NB4 (cell line): ENCODE results near the gene FFAR1.

Experiments
- DNase-seq: peaks from one replicate; pipeline ENCODE4 v3.0.0; 2010; ENCODE audit warnings: low read depth
- H3K4me3 ChIP-seq: one replicate; pipeline ENCODE4 v1.5.1; 2011; ENCODE audit warnings: mild to moderate bottlenecking, low read depth, low read length, moderate library complexity
- MAX ChIP-seq: IDR thresholded peaks from 2 replicates; pipeline ENCODE4 v1.6.1; 2011; ENCODE audit warnings: low read depth, low read length
- MYC ChIP-seq: IDR thresholded peaks from 2 replicates; pipeline ENCODE4 v1.6.1; 2011; ENCODE audit warnings: low read depth, low read length
- POLR2A ChIP-seq: IDR thresholded peaks from 2 replicates; pipeline ENCODE4 v1.6.1; 2011; ENCODE audit warnings: mild to moderate bottlenecking; ENCODE audit not compliant: insufficient read length; ENCODE audit errors: extremely low read depth
- TF ChIP-seq, protein P1 (sequence below): IDR thresholded peaks from one replicate; pipeline ENCODE4 v1.5.1; 2012; ENCODE audit warnings: low read depth, low read length

Gene FFAR1

DNA sequence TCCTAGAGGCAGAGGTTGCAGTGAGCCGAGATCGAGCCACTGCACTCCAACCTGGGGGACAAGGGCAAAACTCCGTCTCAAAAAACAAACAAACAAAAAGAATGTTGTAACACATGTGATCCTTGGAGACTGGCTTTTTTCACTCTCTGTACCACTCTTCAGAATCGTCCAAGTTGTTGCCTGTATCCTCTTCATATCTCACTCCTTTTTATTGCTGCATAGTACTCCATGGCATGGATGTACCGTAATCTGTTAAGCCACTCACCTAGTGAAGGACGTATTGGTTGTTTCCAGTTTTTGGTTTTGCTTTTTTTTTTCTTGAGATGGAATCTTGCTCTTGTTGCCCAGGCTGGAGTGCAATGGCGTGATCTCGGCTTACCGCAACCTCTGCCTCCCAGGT lies 25.7 kb upstream of the FFAR1 start:
- no peak for TF ChIP-seq MYC
- no peak for TF ChIP-seq MAX
- H3K4me3 ChIP-seq: no peak overlapping the region
- DNase-seq: no peak

GRCh38 chr19:35327642-35328041 lies 20.1 kb upstream of the FFAR1 start:
- no peak for DNase-seq
- H3K4me3 ChIP-seq: no peak overlapping the region
- no peak for TF ChIP-seq POLR2A
- TF ChIP-seq, protein P1, sequence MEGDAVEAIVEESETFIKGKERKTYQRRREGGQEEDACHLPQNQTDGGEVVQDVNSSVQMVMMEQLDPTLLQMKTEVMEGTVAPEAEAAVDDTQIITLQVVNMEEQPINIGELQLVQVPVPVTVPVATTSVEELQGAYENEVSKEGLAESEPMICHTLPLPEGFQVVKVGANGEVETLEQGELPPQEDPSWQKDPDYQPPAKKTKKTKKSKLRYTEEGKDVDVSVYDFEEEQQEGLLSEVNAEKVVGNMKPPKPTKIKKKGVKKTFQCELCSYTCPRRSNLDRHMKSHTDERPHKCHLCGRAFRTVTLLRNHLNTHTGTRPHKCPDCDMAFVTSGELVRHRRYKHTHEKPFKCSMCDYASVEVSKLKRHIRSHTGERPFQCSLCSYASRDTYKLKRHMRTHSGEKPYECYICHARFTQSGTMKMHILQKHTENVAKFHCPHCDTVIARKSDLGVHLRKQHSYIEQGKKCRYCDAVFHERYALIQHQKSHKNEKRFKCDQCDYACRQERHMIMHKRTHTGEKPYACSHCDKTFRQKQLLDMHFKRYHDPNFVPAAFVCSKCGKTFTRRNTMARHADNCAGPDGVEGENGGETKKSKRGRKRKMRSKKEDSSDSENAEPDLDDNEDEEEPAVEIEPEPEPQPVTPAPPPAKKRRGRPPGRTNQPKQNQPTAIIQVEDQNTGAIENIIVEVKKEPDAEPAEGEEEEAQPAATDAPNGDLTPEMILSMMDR: peak; percentile 7

GRCh38 chr19:35328851-35329285 lies 18.8 kb upstream of the FFAR1 start, which contains the start of gene CD22:
CD22 (plus strand) TSS chr19:35329187; CDS start chr19:35332041, 2,854 bp downstream.
- TF ChIP-seq, protein P1: no peak
- TF ChIP-seq MYC: no peak
- TF ChIP-seq MAX: no peak
- TF ChIP-seq POLR2A: no peak
- H3K4me3 ChIP-seq: no peak within 1 kb of the TSS
- peak; percentile 44 for DNase-seq

GRCh38 chr19:35329323-35329722 lies 18.4 kb upstream of the FFAR1 start:
- H3K4me3 ChIP-seq: no peak overlapping the region
- TF ChIP-seq POLR2A (no peak), MYC (no peak), MAX (no peak)
- TF ChIP-seq, protein P1: no peak
- no peak for DNase-seq

DNA sequence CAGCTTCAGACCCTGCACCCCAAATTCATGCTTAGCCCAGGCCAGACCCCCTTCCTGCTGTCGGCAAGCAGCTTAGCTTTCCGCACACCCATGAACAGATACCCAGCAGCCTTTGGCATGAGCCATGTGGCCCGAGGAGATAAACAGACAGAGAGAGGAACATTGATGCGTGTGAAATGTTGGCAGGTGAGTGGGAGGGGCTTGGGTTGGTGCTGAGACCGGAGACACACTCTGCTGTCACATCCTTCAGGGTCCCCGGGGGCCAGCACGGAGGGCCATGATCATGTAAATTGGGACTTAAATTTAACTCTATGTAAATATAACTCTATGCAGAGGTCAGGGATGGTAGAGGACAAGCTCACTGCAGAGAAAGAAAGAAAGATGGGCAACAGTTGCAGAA lies 17.2 kb upstream of the FFAR1 start:
- no peak for DNase-seq
- H3K4me3 ChIP-seq: no peak overlapping the region

DNA sequence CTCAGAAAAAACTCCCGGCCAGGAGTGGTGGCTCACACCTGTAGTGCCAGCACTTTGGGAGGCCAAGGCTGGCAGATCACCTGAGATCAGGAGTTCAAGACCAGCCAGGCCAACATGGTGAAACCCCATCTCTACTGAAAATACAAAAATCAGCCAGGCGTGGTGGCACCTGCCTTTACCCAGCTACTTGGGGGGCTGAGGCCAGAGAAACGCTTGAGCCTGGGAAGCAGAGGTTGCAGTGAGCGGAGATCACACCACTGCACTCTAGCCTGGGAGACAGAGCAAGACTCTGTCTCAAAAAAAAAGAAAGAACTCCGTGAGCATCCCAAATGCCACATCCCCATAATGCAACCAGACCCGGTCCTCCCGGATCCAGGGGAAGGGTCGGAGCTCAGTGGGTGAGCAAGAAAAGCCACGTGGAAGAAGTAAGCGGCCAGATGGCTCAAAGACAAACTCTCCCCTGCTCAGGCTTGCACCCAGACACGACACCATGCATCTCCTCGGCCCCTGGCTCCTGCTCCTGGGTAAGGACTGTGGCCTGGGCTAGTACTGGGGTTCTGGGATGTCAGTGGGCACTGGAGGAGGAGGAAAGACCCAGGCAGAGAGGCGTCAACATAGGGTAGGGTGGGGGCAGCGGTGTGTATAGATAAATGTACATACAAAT lies 16.0 kb upstream of the FFAR1 start:
- no peak for DNase-seq
- no peak overlapping the region for H3K4me3 ChIP-seq
- TF ChIP-seq POLR2A: no peak
- TF ChIP-seq, protein P1: no peak
- TF ChIP-seq MYC: no peak
- TF ChIP-seq MAX: no peak

More for the DNA sequence above, 17.2 kb upstream of the FFAR1 start:
- TF ChIP-seq MAX: no peak
- no peak for TF ChIP-seq MYC
- no peak for TF ChIP-seq POLR2A
- TF ChIP-seq, protein P1: no peak
